ENCODE results near the gene RCBTB1. TPM values are rescaled to one million over a fixed set of nuclear protein-coding genes. Genes with fewer than 3 reads are reported as not detected.
"Not testable (repeated sequence)": the region's sequence is repeated elsewhere in the genome, so short reads cannot be mapped to it uniquely, and the experiment has no call there.

Gene RCBTB1
- total RNA-seq, 2 donors from 2014 or later: 22.6 to 22.7 TPM

GRCh38 chr13:49602005-49602404, 16.6 kb upstream of the RCBTB1 start:
- ATAC-seq (ENCODE audit: insufficient number of reproducible peaks, low FRiP score, low read depth) (no peak), DNase-seq (ENCODE audit: low spot score) (no peak)
- TF ChIP-seq, protein P1, sequence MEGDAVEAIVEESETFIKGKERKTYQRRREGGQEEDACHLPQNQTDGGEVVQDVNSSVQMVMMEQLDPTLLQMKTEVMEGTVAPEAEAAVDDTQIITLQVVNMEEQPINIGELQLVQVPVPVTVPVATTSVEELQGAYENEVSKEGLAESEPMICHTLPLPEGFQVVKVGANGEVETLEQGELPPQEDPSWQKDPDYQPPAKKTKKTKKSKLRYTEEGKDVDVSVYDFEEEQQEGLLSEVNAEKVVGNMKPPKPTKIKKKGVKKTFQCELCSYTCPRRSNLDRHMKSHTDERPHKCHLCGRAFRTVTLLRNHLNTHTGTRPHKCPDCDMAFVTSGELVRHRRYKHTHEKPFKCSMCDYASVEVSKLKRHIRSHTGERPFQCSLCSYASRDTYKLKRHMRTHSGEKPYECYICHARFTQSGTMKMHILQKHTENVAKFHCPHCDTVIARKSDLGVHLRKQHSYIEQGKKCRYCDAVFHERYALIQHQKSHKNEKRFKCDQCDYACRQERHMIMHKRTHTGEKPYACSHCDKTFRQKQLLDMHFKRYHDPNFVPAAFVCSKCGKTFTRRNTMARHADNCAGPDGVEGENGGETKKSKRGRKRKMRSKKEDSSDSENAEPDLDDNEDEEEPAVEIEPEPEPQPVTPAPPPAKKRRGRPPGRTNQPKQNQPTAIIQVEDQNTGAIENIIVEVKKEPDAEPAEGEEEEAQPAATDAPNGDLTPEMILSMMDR (IDR thresholded peaks at IDR 0.05): no peak
- Histone ChIP-seq H3K27me3 (replicated peaks; ENCODE audit: insufficient read depth) (no peaks in the 10 kb centered on the region), H3K4me1 (ENCODE audit: control insufficient read depth in 1 of 2, low read depth in 2 of 2) (no peaks in the 10 kb centered on the region), H3K4me3 (no peak overlapping the region), H3K9me3 (no peaks in the 10 kb centered on the region), H3K27ac (no peak overlapping the region), H3K36me3 (no peaks in the 10 kb centered on the region)

GRCh38 chr13:49597043-49597641, 11.8 kb upstream of the RCBTB1 start:
- no peak overlapping the region for H3K4me3 ChIP-seq
- H3K4me1 ChIP-seq (ENCODE audit: control insufficient read depth in 1 of 2, low read depth in 2 of 2): no peaks in the 10 kb centered on the region
- no peaks in the 10 kb centered on the region for H3K9me3 ChIP-seq
- no peaks in the 10 kb centered on the region for H3K36me3 ChIP-seq
- no peaks in the 10 kb centered on the region for H3K27me3 ChIP-seq (replicated peaks; ENCODE audit: insufficient read depth)
- TF ChIP-seq, protein P1 (IDR thresholded peaks at IDR 0.05): no peak
- DNase-seq (ENCODE audit: low spot score) (no peak), ATAC-seq (ENCODE audit: insufficient number of reproducible peaks, low FRiP score, low read depth) (no peak)
- H3K27ac ChIP-seq: no peak overlapping the region

- no peak for ATAC-seq (ENCODE audit: insufficient number of reproducible peaks, low FRiP score, low read depth)
- H3K27ac ChIP-seq: no peak overlapping the region
- no peak for DNase-seq (ENCODE audit: low spot score)
- H3K36me3 ChIP-seq: no peaks in the 10 kb centered on the region
- no peaks in the 10 kb centered on the region for H3K4me1 ChIP-seq (ENCODE audit: control insufficient read depth in 1 of 2, low read depth in 2 of 2)
- H3K27me3 ChIP-seq (replicated peaks; ENCODE audit: insufficient read depth): no peaks in the 10 kb centered on the region
- H3K4me3 ChIP-seq: no peak overlapping the region
- TF ChIP-seq, protein P1 (IDR thresholded peaks at IDR 0.05): no peak
- no peaks in the 10 kb centered on the region for H3K9me3 ChIP-seq
Measured at GRCh38 chr13:49596221-49596620, 10.9 kb upstream of the RCBTB1 start.

- H3K27ac ChIP-seq: no peak overlapping the region
- H3K4me1 ChIP-seq (ENCODE audit: control insufficient read depth in 1 of 2, low read depth in 2 of 2): no peaks in the 10 kb centered on the region
- no peaks in the 10 kb centered on the region for H3K9me3 ChIP-seq
- no peaks in the 10 kb centered on the region for H3K27me3 ChIP-seq (replicated peaks; ENCODE audit: insufficient read depth)
- no peak overlapping the region for H3K4me3 ChIP-seq
- TF ChIP-seq, protein P1 (IDR thresholded peaks at IDR 0.05): no peak
- no peaks in the 10 kb centered on the region for H3K36me3 ChIP-seq
- DNase-seq (ENCODE audit: low spot score) (no peak), ATAC-seq (ENCODE audit: insufficient number of reproducible peaks, low FRiP score, low read depth) (no peak)
Measured at GRCh38 chr13:49594576-49594975, 9.2 kb upstream of the RCBTB1 start.

DNA sequence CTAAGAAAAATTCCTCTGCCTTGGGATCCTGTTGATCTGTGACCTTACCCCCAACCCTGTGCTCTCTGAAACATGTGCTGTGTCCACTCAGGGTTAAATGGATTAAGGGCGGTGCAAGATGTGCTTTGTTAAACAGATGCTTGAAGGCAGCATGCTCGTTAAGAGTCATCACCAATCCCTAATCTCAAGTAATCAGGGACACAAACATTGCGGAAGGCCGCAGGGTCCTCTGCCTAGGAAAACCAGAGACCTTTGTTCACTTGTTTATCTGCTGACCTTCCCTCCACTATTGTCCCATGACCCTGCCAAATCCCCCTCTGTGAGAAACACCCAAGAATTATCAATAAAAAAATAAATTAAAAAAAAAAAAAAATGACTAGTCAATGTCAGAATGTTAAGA, 8.5 kb upstream of the RCBTB1 start:
- not testable (repeated sequence) for DNase-seq (ENCODE audit: low spot score); H3K4me1 ChIP-seq (ENCODE audit: control insufficient read depth in 1 of 2, low read depth in 2 of 2); H3K9me3 ChIP-seq; H3K27ac ChIP-seq; ATAC-seq (ENCODE audit: insufficient number of reproducible peaks, low FRiP score, low read depth); H3K36me3 ChIP-seq; H3K4me3 ChIP-seq; H3K27me3 ChIP-seq (replicated peaks; ENCODE audit: insufficient read depth)

DNA sequence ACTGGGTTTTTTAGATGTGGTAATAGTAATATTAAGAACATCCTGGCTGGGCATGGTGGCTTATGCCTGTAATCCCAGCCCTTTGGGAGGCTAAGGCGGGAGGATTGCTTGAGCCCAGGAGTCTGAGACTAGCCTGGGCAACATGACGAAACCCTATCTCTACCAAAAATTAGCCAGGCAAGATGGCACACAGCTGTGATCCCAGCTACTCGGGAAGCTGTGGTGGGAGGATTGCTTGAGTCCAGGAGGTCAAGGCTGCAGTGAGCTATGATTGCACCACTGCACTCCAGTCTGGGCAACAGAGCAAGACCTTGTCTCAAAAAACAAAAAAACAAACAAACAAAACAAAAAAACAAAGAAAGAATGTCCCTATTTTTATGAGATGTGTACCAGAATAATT, 5.4 kb upstream of the RCBTB1 start:
- not testable (repeated sequence) for H3K4me1 ChIP-seq (ENCODE audit: control insufficient read depth in 1 of 2, low read depth in 2 of 2); H3K36me3 ChIP-seq; ATAC-seq (ENCODE audit: insufficient number of reproducible peaks, low FRiP score, low read depth); H3K27ac ChIP-seq; H3K4me3 ChIP-seq; DNase-seq (ENCODE audit: low spot score); H3K27me3 ChIP-seq (replicated peaks; ENCODE audit: insufficient read depth); H3K9me3 ChIP-seq

All from thoracic aorta (tissue), 2 donors.